GM12801 (cell line): ENCODE measurements around the gene TMEM117.

Experiments used
- CTCF ChIP-seq: IDR thresholded peaks from one replicate; pipeline ENCODE4 v1.5.1; 2011; ENCODE audit warnings: control low read depth; ENCODE audit not compliant: insufficient read length; ENCODE audit errors: extremely low read depth

Gene TMEM117

GRCh38 chr12:43861015-43861839 is 25.3 kb downstream of the TMEM117 start:
- TF ChIP-seq CTCF = no peak

GRCh38 chr12:43861840-43862150 is 25.9 kb downstream of the TMEM117 start:
- TF ChIP-seq CTCF = no peak

- TF ChIP-seq CTCF = no peak
These were observed 28.0 kb downstream of the TMEM117 start for GRCh38 chr12:43863770-43864366.

- TF ChIP-seq CTCF = no peak
These were observed 33.3 kb downstream of the TMEM117 start for GRCh38 chr12:43869184-43869583.

- TF ChIP-seq CTCF = no peak
These were observed 36.5 kb downstream of the TMEM117 start for GRCh38 chr12:43872396-43872795.

- no peak for TF ChIP-seq CTCF
These were observed 42.2 kb downstream of the TMEM117 start for GRCh38 chr12:43878050-43878449.

- no peak for TF ChIP-seq CTCF
These were observed 44.7 kb downstream of the TMEM117 start for GRCh38 chr12:43880547-43880946.
